ENCODE measurements around the gene ANKRD9.

Gene ANKRD9

DNA sequence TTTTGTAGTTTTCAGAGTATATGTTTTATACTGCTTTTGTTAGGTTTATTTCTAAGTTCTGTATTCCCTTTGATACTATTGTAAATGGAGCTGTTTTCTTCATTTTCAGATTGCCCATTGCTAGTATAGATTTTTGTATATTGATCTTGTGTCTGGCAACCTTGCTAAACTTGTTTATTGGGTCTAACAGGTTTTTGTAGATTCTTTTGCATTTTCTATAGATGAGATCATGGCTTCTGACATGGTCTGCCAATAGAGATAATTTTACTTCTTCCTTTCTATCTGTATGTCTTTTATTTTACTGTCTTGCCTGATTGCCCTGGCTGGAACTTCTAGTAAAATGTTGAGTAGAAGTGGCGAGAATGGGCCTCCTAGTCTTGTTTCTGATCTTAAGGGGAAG, 40.3 kb downstream of the ANKRD9 start:
- no peak for DNase-seq

DNA sequence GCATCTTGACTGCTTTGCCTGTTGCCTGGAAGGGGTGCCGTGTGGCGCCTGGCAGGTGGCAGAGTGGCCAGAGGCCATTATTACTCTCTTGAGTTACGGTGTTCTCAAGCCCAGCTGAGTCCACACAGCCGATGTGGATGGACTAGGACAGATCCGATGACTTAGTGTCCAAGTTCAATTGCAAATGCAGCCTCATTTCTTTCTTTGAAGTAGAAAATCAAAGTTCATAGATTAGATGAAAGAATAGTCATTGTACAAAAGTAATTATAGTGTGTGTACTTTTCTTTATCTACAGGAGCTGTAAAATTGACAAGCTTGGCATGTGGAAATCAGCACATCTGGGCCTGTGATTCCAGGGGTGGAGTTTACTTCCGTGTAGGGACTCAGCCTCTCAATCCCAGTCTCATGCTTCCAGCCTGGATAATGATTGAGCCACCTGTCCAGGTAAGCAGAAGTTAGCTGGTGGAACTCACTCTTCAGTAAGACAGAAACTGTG, 44.7 kb downstream of the ANKRD9 start:
- DNase-seq, result no peak

DNA sequence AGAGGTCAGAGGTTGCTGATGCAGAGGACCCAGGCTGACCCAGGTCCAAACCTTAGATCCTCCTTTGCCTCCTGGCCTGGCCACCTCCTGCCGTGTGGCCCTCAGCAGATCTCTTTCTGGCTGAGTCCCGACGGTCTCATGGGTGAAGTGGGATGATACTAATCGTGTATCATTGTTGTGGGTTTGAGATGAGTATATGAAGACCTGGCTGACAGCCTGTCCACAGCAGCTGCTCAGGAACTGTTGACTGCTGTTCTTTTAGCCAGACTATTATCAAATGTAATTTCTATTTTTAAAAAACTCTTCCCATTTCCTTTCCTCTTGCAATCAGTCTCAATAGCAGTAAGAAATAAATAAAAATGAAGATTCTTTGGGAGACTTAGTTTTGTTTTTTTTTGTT, 45.6 kb downstream of the ANKRD9 start:
- DNase-seq, result no peak

DNA sequence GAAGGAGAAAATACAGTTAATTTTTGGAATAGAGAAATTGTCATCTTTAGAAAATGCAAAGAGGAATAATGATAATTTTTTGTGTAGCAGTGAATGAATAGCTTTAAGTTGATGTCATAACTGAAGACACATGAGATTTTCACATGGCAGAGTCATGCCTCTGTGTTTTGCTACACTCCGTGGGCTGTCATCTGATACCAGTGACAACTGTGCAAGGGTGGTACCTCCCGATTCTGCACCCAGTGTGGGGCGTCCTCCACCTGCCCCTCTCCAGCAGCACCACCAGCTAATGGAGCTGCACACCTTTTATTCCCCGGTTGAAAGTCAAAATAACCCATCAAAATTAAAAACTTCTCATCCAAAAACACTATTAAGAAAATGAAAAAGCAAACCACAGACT, 47.2 kb downstream of the ANKRD9 start:
- no peak for DNase-seq

DNA sequence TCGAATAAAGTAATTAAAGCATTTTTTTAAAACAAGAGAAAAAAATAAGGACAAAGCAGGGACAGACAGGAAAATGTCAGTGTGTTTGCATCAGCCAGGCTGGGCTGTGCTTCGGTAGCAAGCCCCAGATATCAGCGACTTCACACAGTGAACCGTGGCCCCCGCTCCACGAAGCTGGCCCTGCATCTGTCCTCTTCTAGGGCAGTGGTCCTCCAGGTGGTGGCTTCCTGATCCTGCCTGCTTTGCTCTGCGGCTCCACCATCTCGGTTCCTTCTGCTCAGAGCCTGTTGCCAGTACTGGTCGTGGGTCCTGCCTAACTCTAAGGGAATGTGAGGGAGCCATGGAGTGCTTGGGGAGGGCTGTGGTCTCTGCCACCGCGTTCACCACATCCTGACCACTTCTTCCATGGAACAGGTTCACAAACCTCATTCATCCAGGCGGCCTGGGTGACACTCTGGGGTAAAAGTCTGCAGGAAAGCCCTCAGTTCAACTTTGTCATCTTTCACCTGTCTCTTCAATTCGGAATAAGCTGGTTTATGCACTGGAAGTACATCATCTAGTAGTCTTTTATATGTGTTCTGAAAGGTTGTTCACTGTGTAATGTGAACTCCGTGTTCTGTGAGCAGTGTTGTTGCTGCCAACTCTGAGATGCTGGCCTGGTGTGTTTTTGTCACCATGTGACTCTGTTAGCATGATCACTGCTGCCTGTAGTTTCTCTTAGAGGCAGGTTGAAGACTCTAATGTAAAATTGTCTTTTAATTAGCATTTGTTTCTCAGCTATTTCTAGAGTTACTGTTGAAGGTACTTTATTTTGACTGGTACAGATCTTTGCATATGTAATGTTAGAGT, 47.9 kb downstream of the ANKRD9 start:
- DNase-seq, result peak; percentile 28

DNA sequence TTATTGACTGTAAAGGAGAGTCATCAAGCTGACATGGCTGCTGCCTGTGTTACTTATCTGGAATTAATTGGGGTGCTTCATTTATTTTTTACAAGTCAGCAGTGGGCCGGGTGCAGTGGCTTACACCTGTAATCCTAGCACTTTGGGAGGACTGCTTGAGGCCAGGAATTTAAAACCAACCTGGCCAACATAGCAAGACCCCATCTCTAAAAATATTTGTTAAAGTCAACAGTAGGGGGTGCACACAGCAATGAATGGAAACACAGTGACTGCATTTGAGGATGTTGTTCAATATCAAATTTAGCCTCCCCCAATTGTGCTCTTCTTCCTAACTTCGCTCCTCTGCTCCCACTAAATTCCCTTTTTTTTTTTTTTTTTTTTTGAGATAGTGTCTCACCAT, 52.1 kb downstream of the ANKRD9 start:
- no peak for DNase-seq

DNA sequence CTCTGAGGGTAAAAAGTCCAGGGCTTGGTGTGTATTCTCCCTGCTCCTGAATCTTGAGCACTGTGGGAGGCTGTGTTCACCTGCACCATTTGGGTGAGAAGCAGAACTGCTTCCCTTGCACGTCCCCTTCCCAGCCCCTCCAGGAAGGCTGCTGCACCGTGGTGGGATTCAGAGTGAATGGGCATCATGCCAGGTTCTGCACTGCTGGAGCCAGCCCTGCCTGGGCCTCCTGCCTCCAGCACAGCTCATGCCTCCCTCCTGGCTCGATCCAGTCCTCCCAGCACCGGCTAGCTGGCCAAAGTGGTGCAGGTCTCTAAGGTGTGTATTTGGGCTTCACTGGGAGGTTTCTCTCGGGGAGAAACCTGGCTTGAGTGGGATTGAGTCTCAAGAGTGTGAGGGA, 54.9 kb downstream of the ANKRD9 start:
- DNase-seq, result no peak

DNA sequence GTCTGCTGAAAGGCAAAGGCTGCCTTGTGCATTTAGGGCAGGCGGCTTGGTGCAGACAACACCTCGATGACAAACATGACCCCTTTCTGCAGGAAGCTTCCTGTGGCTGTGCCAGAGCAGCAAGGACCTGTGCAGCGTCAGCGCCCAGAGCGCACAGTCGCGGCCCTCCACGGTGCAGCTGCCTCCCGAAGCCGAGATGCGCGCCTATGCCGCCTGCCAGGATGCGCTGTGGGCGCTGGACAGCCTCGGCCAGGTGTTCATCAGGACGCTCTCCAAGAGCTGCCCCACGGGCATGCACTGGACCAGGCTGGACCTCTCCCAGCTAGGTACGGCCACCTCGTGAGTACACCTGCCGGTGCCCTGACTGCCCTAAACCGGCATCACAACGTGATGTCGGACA, 57.3 kb downstream of the ANKRD9 start:
- DNase-seq, result no peak

Measured in OCI-M1 (cell line).